Measurements from ENCODE around the gene IER2. TPM values are rescaled to one million over a fixed set of nuclear protein-coding genes. Genes with fewer than 3 reads are reported as not detected.

The IER2 gene
- total RNA-seq, 2 donors from 2014 or later: 83.4 to 116 TPM

DNA sequence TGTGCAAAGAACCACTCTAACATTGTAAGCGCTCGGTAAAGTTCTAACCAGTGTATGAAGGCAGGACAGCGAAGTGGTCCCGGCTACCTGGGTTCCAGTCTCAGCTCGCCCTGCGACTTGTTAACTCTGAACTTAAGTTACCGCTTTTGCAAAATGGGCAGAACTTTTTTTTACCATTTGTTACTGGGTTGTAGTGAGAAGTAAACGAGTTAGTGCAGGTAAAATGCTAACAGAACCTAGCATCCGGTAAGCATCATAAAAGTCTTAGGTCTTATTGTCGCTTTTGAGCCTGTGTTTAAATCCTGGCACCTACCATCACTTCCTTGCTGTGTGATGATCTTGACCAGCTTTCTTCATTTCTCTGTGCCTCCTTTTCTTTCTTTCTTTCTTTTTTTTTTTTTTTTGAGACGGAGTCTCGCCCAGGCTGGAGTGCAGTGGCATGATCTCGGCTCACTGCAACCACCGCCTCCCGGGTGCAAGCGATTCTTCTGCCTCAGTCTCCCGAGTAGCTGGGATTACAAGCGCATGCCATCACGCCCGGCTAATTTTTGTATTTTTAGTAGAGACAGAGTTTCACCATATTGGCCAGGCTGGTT is 32.9 kb upstream of the IER2 start:
- peaks cover 16% of the 10 kb centered on the region for H3K4me1 ChIP-seq
- peak overlapping the region; percentile 75 for H3K27ac ChIP-seq
- TF ChIP-seq, protein P1, sequence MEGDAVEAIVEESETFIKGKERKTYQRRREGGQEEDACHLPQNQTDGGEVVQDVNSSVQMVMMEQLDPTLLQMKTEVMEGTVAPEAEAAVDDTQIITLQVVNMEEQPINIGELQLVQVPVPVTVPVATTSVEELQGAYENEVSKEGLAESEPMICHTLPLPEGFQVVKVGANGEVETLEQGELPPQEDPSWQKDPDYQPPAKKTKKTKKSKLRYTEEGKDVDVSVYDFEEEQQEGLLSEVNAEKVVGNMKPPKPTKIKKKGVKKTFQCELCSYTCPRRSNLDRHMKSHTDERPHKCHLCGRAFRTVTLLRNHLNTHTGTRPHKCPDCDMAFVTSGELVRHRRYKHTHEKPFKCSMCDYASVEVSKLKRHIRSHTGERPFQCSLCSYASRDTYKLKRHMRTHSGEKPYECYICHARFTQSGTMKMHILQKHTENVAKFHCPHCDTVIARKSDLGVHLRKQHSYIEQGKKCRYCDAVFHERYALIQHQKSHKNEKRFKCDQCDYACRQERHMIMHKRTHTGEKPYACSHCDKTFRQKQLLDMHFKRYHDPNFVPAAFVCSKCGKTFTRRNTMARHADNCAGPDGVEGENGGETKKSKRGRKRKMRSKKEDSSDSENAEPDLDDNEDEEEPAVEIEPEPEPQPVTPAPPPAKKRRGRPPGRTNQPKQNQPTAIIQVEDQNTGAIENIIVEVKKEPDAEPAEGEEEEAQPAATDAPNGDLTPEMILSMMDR (IDR thresholded peaks at IDR 0.05): no peak
- peak overlapping the region; percentile 94 for H3K4me3 ChIP-seq
- intact Hi-C loops (cut with DNase I): no loop called here
- no peak for DNase-seq
- H3K36me3 ChIP-seq: no peaks in the 10 kb centered on the region
- H3K9ac ChIP-seq (ENCODE audit: low read depth in 2 of 2, low read length in 2 of 2): peak overlapping the region in 1 of 2 donors; percentile 69
- H3K9me3 ChIP-seq: no peaks in the 10 kb centered on the region
- no peaks in the 10 kb centered on the region for H3K27me3 ChIP-seq

- H3K36me3 ChIP-seq: no peaks in the 10 kb centered on the region
- peaks cover 16% of the 10 kb centered on the region for H3K4me1 ChIP-seq
- H3K4me3 ChIP-seq: peak within 1 kb of the TSS; percentile 95
- H3K27ac ChIP-seq: peak within 1 kb of the TSS; percentile 75
- TF ChIP-seq, protein P1 (IDR thresholded peaks at IDR 0.05): no peak
- DNase-seq: peak; percentile 90
- intact Hi-C loops (cut with DNase I): no loop called here
- H3K9ac ChIP-seq (ENCODE audit: low read depth in 2 of 2, low read length in 2 of 2): peak within 1 kb of the TSS; percentile 70 to 73
- H3K9me3 ChIP-seq: no peaks in the 10 kb centered on the region
- no peaks in the 10 kb centered on the region for H3K27me3 ChIP-seq
Measured at GRCh38 chr19:13117772-13118423, 32.3 kb upstream of the IER2 start, which contains the start of gene NACC1. NACC1 (plus strand) TSS chr19:13118264; CDS start chr19:13135208, 16,944 bp downstream.

GRCh38 chr19:13118424-13119193 is 31.6 kb upstream of the IER2 start:
- DNase-seq: peak; percentile 64
- Histone ChIP-seq H3K36me3 (no peaks in the 10 kb centered on the region), H3K27ac (no peak overlapping the region), H3K27me3 (no peaks in the 10 kb centered on the region), H3K4me3 (peak overlapping the region; percentile 95), H3K9ac (ENCODE audit: low read depth in 2 of 2, low read length in 2 of 2) (peak overlapping the region; percentile 70 to 73), H3K9me3 (no peaks in the 10 kb centered on the region), H3K4me1 (peaks cover 16% of the 10 kb centered on the region)
- TF ChIP-seq, protein P1 (IDR thresholded peaks at IDR 0.05): no peak
- intact Hi-C loops (cut with DNase I): no loop called here

- intact Hi-C loops (cut with DNase I): no loop called here
- no peaks in the 10 kb centered on the region for H3K9me3 ChIP-seq
Measured at GRCh38 chr19:13119627-13120026, 30.6 kb upstream of the IER2 start.

GRCh38 chr19:13120031-13120430 is 30.2 kb upstream of the IER2 start:
- DNase-seq: no peak
- no peaks in the 10 kb centered on the region for H3K9me3 ChIP-seq
- no peaks in the 10 kb centered on the region for H3K36me3 ChIP-seq
- no peak overlapping the region for H3K4me3 ChIP-seq
- H3K4me1 ChIP-seq: peaks cover 16% of the 10 kb centered on the region
- TF ChIP-seq, protein P1 (IDR thresholded peaks at IDR 0.05): no peak
- no peak overlapping the region for H3K27ac ChIP-seq
- H3K9ac ChIP-seq (ENCODE audit: low read depth in 2 of 2, low read length in 2 of 2): peak overlapping the region in 1 of 2 donors; percentile 33
- no peaks in the 10 kb centered on the region for H3K27me3 ChIP-seq
- intact Hi-C loops (cut with DNase I): no loop called here

More at GRCh38 chr19:13119627-13120026, 30.6 kb upstream of the IER2 start:
- Histone ChIP-seq H3K36me3 (no peaks in the 10 kb centered on the region), H3K27ac (no peak overlapping the region), H3K9ac (ENCODE audit: low read depth in 2 of 2, low read length in 2 of 2) (peak overlapping the region; percentile 33 to 73), H3K4me1 (peaks cover 16% of the 10 kb centered on the region), H3K27me3 (no peaks in the 10 kb centered on the region), H3K4me3 (no peak overlapping the region)
- no peak for DNase-seq
- TF ChIP-seq, protein P1 (IDR thresholded peaks at IDR 0.05): no peak
